Keratinocyte (primary cell): ENCODE results near the gene GTF3C2. TPM values are rescaled to one million over a fixed set of nuclear protein-coding genes. Genes with fewer than 3 reads are reported as not detected.

Experiments used
- DNase-seq: peaks from one replicate; pipeline ENCODE4 v3.0.0-alpha.2; 2011; ENCODE audit warnings: low read depth, missing footprints, low spot score
- FAIRE-seq: peaks from 2 replicates; lab custom pipeline; 2011; peaks lifted over from hg19 to GRCh38; lab: Jason Lieb, UNC
- H2AFZ ChIP-seq: 2 replicates; pipeline ENCODE4 v1.6.0; 2012; ENCODE audit warnings: low read length, control low read depth, inconsistent platforms; ENCODE audit not compliant: control insufficient read depth
- H3K27ac ChIP-seq: 2 replicates; pipeline ENCODE4 v1.5.1; 2011; ENCODE audit warnings: low read length; ENCODE audit not compliant: control insufficient read depth, insufficient read depth
- H3K27me3 ChIP-seq: 3 replicates; pipeline ENCODE4 v1.6.0; 2011; ENCODE audit warnings: low read length; ENCODE audit not compliant: control insufficient read depth, insufficient read depth; ENCODE audit errors: extremely low read depth
- H3K36me3 ChIP-seq, 2 experiments: 2 replicates in 1 of 2; 3 replicates in 1 of 2; pipeline ENCODE4 v1.5.1; 2011; ENCODE audit warnings: low read length in 2 of 2, mild to moderate bottlenecking in 1 of 2; ENCODE audit not compliant: control insufficient read depth in 2 of 2, insufficient read depth in 2 of 2; ENCODE audit errors: extremely low read depth in 1 of 2
- H3K4me1 ChIP-seq: 3 replicates; pipeline ENCODE4 v1.5.1; 2011; ENCODE audit warnings: low read length; ENCODE audit not compliant: control insufficient read depth, insufficient read depth; ENCODE audit errors: extremely low read depth
- H3K4me2 ChIP-seq: 3 replicates; pipeline ENCODE4 v1.6.0; 2011; ENCODE audit warnings: low read depth, low read length; ENCODE audit not compliant: control insufficient read depth, insufficient read depth; ENCODE audit errors: extremely low read depth
- H3K4me3 ChIP-seq, 3 experiments: fragments of 200-600 bp in 1 of 3; sonication (generic) in 1 of 3; 2 replicates in 2 of 3; 3 replicates in 1 of 3; pipeline ENCODE4 v1.5.1; 2011 to 2016; ENCODE audit warnings: low read length in 3 of 3, mild to moderate bottlenecking in 3 of 3, control low read depth in 2 of 3, inconsistent platforms in 1 of 3, low read depth in 1 of 3, mixed read lengths in 1 of 3, mixed run types in 1 of 3, moderate library complexity in 1 of 3; ENCODE audit not compliant: control insufficient read depth in 2 of 3, insufficient read depth in 2 of 3; ENCODE audit errors: extremely low read depth in 1 of 3
- H3K79me2 ChIP-seq: 2 replicates; pipeline ENCODE4 v1.6.0; 2012; ENCODE audit warnings: low read length; ENCODE audit not compliant: control insufficient read depth, insufficient read depth
- H3K9ac ChIP-seq: 3 replicates; pipeline ENCODE4 v1.6.0; 2011; ENCODE audit warnings: low read length; ENCODE audit not compliant: control insufficient read depth, insufficient read depth; ENCODE audit errors: extremely low read depth
- H3K9me1 ChIP-seq: 3 replicates; pipeline ENCODE4 v1.6.0; 2011; ENCODE audit warnings: low read length; ENCODE audit not compliant: control insufficient read depth, insufficient read depth; ENCODE audit errors: extremely low read depth
- H3K9me3 ChIP-seq: 2 replicates; pipeline ENCODE4 v1.5.1; 2012; ENCODE audit warnings: low read depth, low read length; ENCODE audit not compliant: control insufficient read depth
- H4K20me1 ChIP-seq: 3 replicates; pipeline ENCODE4 v1.6.0; 2011; ENCODE audit warnings: low read length; ENCODE audit not compliant: control insufficient read depth, insufficient read depth; ENCODE audit errors: extremely low read depth
- EZH2 ChIP-seq: IDR thresholded peaks from one replicate; pipeline ENCODE4 v1.6.1; 2012; ENCODE audit warnings: inconsistent platforms, mild to moderate bottlenecking, low read length, moderate library complexity
- dilution Hi-C: fragments of 300-500 bp; cut with MboI; formaldehyde crosslinking; loops from one replicate; pipeline ENCODE4 v1.7.0; 2020; ENCODE audit warnings: low sequenced_read_pairs; ENCODE audit not compliant: extremely low pct_ligation_motif_present
- polyA plus RNA-seq, 5 experiments: library from polyadenylated mRNA; depleted of rRNA in 3 of 5; stranded (reverse) in 3 of 5; stranded (forward) in 1 of 5; unstranded in 1 of 5; fragments of >200 nt; gene quantifications; 1 replicate in 1 of 5; 2 replicates in 3 of 5; 3 replicates in 1 of 5; pipeline versions ENCODE4 v1.2.1 to v1.2.3, GENCODE V29; 2011 to 2012; ENCODE audit warnings: missing spikeins in 2 of 5, low read depth in 1 of 5, low replicate concordance in 1 of 5
- TF ChIP-seq, protein P1 (sequence below), 3 experiments: IDR thresholded peaks in 1 of 3; conservative IDR thresholded peaks in 1 of 3; optimal IDR thresholded peaks in 1 of 3; 2 replicates in 2 of 3; 3 replicates in 1 of 3; pipeline versions ENCODE3 to v1.5.1; 2011; ENCODE audit warnings: low read length in 3 of 3, mild to moderate bottlenecking in 3 of 3, moderate library complexity in 2 of 3, control low read depth in 1 of 3, inconsistent platforms in 1 of 3; ENCODE audit not compliant: insufficient read depth in 2 of 3; ENCODE audit errors: extremely low read depth in 1 of 3

GTF3C2 gene
- polyA plus RNA-seq, 1 donor (not counting 4 experiments of a cell fraction or from before 2014, with no cell fraction given), result 53.4 TPM

- H2AFZ ChIP-seq, result no peak overlapping the region
- no peaks in the 10 kb centered on the region for H3K9me1 ChIP-seq
- peaks cover 5% of the 10 kb centered on the region for H4K20me1 ChIP-seq
- no peaks in the 10 kb centered on the region for H3K27me3 ChIP-seq
- TF ChIP-seq, protein P1, sequence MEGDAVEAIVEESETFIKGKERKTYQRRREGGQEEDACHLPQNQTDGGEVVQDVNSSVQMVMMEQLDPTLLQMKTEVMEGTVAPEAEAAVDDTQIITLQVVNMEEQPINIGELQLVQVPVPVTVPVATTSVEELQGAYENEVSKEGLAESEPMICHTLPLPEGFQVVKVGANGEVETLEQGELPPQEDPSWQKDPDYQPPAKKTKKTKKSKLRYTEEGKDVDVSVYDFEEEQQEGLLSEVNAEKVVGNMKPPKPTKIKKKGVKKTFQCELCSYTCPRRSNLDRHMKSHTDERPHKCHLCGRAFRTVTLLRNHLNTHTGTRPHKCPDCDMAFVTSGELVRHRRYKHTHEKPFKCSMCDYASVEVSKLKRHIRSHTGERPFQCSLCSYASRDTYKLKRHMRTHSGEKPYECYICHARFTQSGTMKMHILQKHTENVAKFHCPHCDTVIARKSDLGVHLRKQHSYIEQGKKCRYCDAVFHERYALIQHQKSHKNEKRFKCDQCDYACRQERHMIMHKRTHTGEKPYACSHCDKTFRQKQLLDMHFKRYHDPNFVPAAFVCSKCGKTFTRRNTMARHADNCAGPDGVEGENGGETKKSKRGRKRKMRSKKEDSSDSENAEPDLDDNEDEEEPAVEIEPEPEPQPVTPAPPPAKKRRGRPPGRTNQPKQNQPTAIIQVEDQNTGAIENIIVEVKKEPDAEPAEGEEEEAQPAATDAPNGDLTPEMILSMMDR (optimal IDR thresholded peaks at IDR 0.05 in 1 of 3, IDR thresholded peaks at IDR 0.05 in 1 of 3, conservative IDR thresholded peaks at IDR 0.05 in 1 of 3; ENCODE audit: extremely low read depth in 1 of 3, insufficient read depth in 2 of 3, low read length in 3 of 3), result peak in 2 of 3 experiments; percentile 34 to 51
- TF ChIP-seq EZH2, result no peak
- H3K4me2 ChIP-seq, result no peak overlapping the region
- no peak overlapping the region for H3K4me3 ChIP-seq
- H3K4me1 ChIP-seq, result peaks cover 16% of the 10 kb centered on the region
- peaks cover 39% of the 10 kb centered on the region for H3K79me2 ChIP-seq
- no peak overlapping the region for H3K27ac ChIP-seq
- no peaks in the 10 kb centered on the region for H3K9me3 ChIP-seq
- dilution Hi-C loops, result no loop called here
- DNase-seq (no peak), FAIRE-seq (no peak)
- H3K36me3 ChIP-seq, result peaks cover 45 to 52% of the 10 kb centered on the region in 2 experiments
- H3K9ac ChIP-seq, result no peak overlapping the region
Observed at GRCh38 chr2:27378096-27378808, 21.7 kb upstream of the GTF3C2 start.

- FAIRE-seq, result no peak
- H3K79me2 ChIP-seq, result peaks cover 44% of the 10 kb centered on the region
- no peak for TF ChIP-seq EZH2
- TF ChIP-seq, protein P1 (optimal IDR thresholded peaks at IDR 0.05 in 1 of 3, IDR thresholded peaks at IDR 0.05 in 1 of 3, conservative IDR thresholded peaks at IDR 0.05 in 1 of 3; ENCODE audit: extremely low read depth in 1 of 3, insufficient read depth in 2 of 3, low read length in 3 of 3), result no peak
Observed at GRCh38 chr2:27377618-27378095, 21.1 kb upstream of the GTF3C2 start.

More at GRCh38 chr2:27377618-27378095, 21.1 kb upstream of the GTF3C2 start:
- Histone ChIP-seq H3K9ac (no peak overlapping the region), H3K27ac (no peak overlapping the region), H4K20me1 (peaks cover 5% of the 10 kb centered on the region), H2AFZ (no peak overlapping the region), H3K9me3 (no peaks in the 10 kb centered on the region), H3K36me3 (peaks cover 43 to 54% of the 10 kb centered on the region in 2 experiments), H3K9me1 (no peaks in the 10 kb centered on the region), H3K4me1 (peaks cover 16% of the 10 kb centered on the region), H3K4me2 (no peak overlapping the region), H3K4me3 (no peak overlapping the region), H3K27me3 (no peaks in the 10 kb centered on the region)
- dilution Hi-C loops, result no loop called here
- DNase-seq, result no peak
